ENCODE measurements around the gene ACOX2.

DNA sequence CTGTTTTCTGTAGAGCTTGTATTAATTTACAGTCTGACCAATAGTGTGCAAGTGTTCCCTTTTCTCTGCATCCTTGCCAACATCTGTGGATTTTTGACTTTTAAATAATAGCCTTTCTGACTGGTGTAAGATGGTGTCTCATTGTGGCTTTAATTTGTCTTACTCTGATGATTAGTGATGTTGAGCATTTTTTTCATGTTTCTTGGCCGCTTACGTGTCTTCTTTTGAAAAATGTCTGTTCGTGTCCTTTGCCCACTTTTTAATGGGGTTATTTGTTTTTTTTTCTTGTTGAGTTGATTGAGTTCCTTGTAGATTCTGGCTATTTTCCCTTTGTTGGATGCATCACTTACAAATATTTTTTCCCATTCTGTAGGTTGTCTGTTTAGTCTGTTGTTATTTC, 7.6 kb upstream of the ACOX2 start:
- TF ChIP-seq GATA2 (IDR thresholded peaks at IDR 0.05; ENCODE audit: low read depth, low read length) (no peak), GATA3 (IDR thresholded peaks at IDR 0.05; ENCODE audit: low read depth, low read length) (no peak)

Measured in SH-SY5Y (cell line).